AG20443 (cell line): ENCODE data around the gene MYH14.
"Not testable (repeated sequence)": the region's sequence is repeated elsewhere in the genome, so short reads cannot be mapped to it uniquely, and the experiment has no call there.

Experiments used
- DNase-seq: peaks from one replicate; pipeline ENCODE4 v3.0.0; 2012; ENCODE audit warnings: low spot score, mixed read lengths

MYH14 gene

GRCh38 chr19:50226536-50226935 is 23.1 kb downstream of the MYH14 start:
- DNase-seq, result no peak

GRCh38 chr19:50228153-50228552 is 24.7 kb downstream of the MYH14 start:
- not testable (repeated sequence) for DNase-seq

- DNase-seq, result no peak
These were observed 27.2 kb downstream of the MYH14 start for GRCh38 chr19:50230379-50231351.

- DNase-seq, result not testable (repeated sequence)
These were observed 28.0 kb downstream of the MYH14 start for GRCh38 chr19:50231417-50231816.

GRCh38 chr19:50231821-50232220 is 28.4 kb downstream of the MYH14 start:
- no peak for DNase-seq

GRCh38 chr19:50232600-50232999 is 29.2 kb downstream of the MYH14 start:
- DNase-seq, result no peak

- DNase-seq, result no peak
These were observed 30.0 kb downstream of the MYH14 start for GRCh38 chr19:50233308-50233910.

- DNase-seq, result not testable (repeated sequence)
These were observed 34.1 kb downstream of the MYH14 start for GRCh38 chr19:50237493-50237892.

- DNase-seq, result no peak
These were observed 34.6 kb downstream of the MYH14 start for GRCh38 chr19:50238043-50238442.

- DNase-seq, result no peak
These were observed 36.6 kb downstream of the MYH14 start for GRCh38 chr19:50239921-50240590.

GRCh38 chr19:50242581-50242980 is 39.2 kb downstream of the MYH14 start:
- no peak for DNase-seq

GRCh38 chr19:50244695-50245094 is 41.3 kb downstream of the MYH14 start:
- no peak for DNase-seq

GRCh38 chr19:50248413-50248812 is 45.0 kb downstream of the MYH14 start:
- no peak for DNase-seq

- no peak for DNase-seq
These were observed 45.4 kb downstream of the MYH14 start for GRCh38 chr19:50248826-50249225.

- DNase-seq, result no peak
These were observed 46.2 kb downstream of the MYH14 start for GRCh38 chr19:50249636-50250035.

- DNase-seq, result no peak
These were observed 47.2 kb downstream of the MYH14 start for GRCh38 chr19:50250450-50251136.

GRCh38 chr19:50252111-50252886 is 48.9 kb downstream of the MYH14 start:
- no peak for DNase-seq

- DNase-seq, result no peak
These were observed 49.5 kb downstream of the MYH14 start for GRCh38 chr19:50252887-50253268.

GRCh38 chr19:50255115-50255514 is 51.7 kb downstream of the MYH14 start:
- no peak for DNase-seq

GRCh38 chr19:50257141-50257540 is 53.7 kb downstream of the MYH14 start:
- no peak for DNase-seq

- DNase-seq, result no peak
These were observed 55.5 kb downstream of the MYH14 start for GRCh38 chr19:50258918-50259372.
